Measurements from ENCODE around the gene SAFB.
A peak's percentile ranks its signal among the peaks of the same experiment; 100 is the strongest.

SAFB gene

GRCh38 chr19:5706876-5707573 lies 84.1 kb downstream of the SAFB start:
- TF ChIP-seq SPI1 (IDR thresholded peaks at IDR 0.05; ENCODE audit: low read depth, low read length) (no peak), POU2F2 (IDR thresholded peaks at IDR 0.05; ENCODE audit: low read depth, low read length) (no peak), PAX5 (IDR thresholded peaks at IDR 0.05; ENCODE audit: insufficient read depth, low read length, severe bottlenecking) (no peak), POLR2AphosphoS5 (IDR thresholded peaks at IDR 0.05; ENCODE audit: low read depth, low read length) (no peak), POLR2A (IDR thresholded peaks at IDR 0.05; ENCODE audit: low read depth, low read length) (no peak), TAF1 (IDR thresholded peaks at IDR 0.05; ENCODE audit: low read depth, low read length) (no peak)
- DNase-seq (ENCODE audit: insufficient read length, low spot score), result peak; percentile 22
- FAIRE-seq, result no peak

GRCh38 chr19:5707576-5708575 lies 85.0 kb downstream of the SAFB start:
- DNase-seq (ENCODE audit: insufficient read length, low spot score) (peak; percentile 30), FAIRE-seq (no peak)
- TF ChIP-seq POLR2AphosphoS5 (IDR thresholded peaks at IDR 0.05; ENCODE audit: low read depth, low read length) (no peak), SPI1 (IDR thresholded peaks at IDR 0.05; ENCODE audit: low read depth, low read length) (no peak), POU2F2 (IDR thresholded peaks at IDR 0.05; ENCODE audit: low read depth, low read length) (no peak), PAX5 (IDR thresholded peaks at IDR 0.05; ENCODE audit: insufficient read depth, low read length, severe bottlenecking) (no peak), POLR2A (IDR thresholded peaks at IDR 0.05; ENCODE audit: low read depth, low read length) (no peak; the same call in none of the 2 replicates), TAF1 (IDR thresholded peaks at IDR 0.05; ENCODE audit: low read depth, low read length) (no peak)

- FAIRE-seq, result no peak
- no peak for DNase-seq (ENCODE audit: insufficient read length, low spot score)
- TF ChIP-seq SPI1 (IDR thresholded peaks at IDR 0.05; ENCODE audit: low read depth, low read length) (no peak), TAF1 (IDR thresholded peaks at IDR 0.05; ENCODE audit: low read depth, low read length) (no peak), POLR2A (IDR thresholded peaks at IDR 0.05; ENCODE audit: low read depth, low read length) (no peak; the same call in 1 of the 2 replicates), POU2F2 (IDR thresholded peaks at IDR 0.05; ENCODE audit: low read depth, low read length) (no peak), POLR2AphosphoS5 (IDR thresholded peaks at IDR 0.05; ENCODE audit: low read depth, low read length) (no peak; the same call in 1 of the 2 replicates), PAX5 (IDR thresholded peaks at IDR 0.05; ENCODE audit: insufficient read depth, low read length, severe bottlenecking) (no peak)
Measured at GRCh38 chr19:5711025-5711424, 88.1 kb downstream of the SAFB start.

- DNase-seq (ENCODE audit: insufficient read length, low spot score) (no peak), FAIRE-seq (no peak)
- TF ChIP-seq TAF1 (IDR thresholded peaks at IDR 0.05; ENCODE audit: low read depth, low read length) (no peak), PAX5 (IDR thresholded peaks at IDR 0.05; ENCODE audit: insufficient read depth, low read length, severe bottlenecking) (no peak), POU2F2 (IDR thresholded peaks at IDR 0.05; ENCODE audit: low read depth, low read length) (no peak), POLR2A (IDR thresholded peaks at IDR 0.05; ENCODE audit: low read depth, low read length) (no peak), POLR2AphosphoS5 (IDR thresholded peaks at IDR 0.05; ENCODE audit: low read depth, low read length) (no peak; the same call in 1 of the 2 replicates), SPI1 (IDR thresholded peaks at IDR 0.05; ENCODE audit: low read depth, low read length) (no peak)
Measured at GRCh38 chr19:5711713-5712161, 88.9 kb downstream of the SAFB start.

- TF ChIP-seq TAF1 (IDR thresholded peaks at IDR 0.05; ENCODE audit: low read depth, low read length), result no peak
- no peak for TF ChIP-seq SPI1 (IDR thresholded peaks at IDR 0.05; ENCODE audit: low read depth, low read length)
- no peak for TF ChIP-seq POLR2AphosphoS5 (IDR thresholded peaks at IDR 0.05; ENCODE audit: low read depth, low read length)
- no peak for TF ChIP-seq PAX5 (IDR thresholded peaks at IDR 0.05; ENCODE audit: insufficient read depth, low read length, severe bottlenecking)
- TF ChIP-seq POLR2A (IDR thresholded peaks at IDR 0.05; ENCODE audit: low read depth, low read length), result no peak
- TF ChIP-seq POU2F2 (IDR thresholded peaks at IDR 0.05; ENCODE audit: low read depth, low read length), result no peak
- FAIRE-seq, result no peak
Measured at GRCh38 chr19:5713228-5713627, 90.3 kb downstream of the SAFB start.

GRCh38 chr19:5714816-5715215 lies 91.9 kb downstream of the SAFB start:
- FAIRE-seq (no peak), DNase-seq (ENCODE audit: insufficient read length, low spot score) (no peak)
- no peak for TF ChIP-seq POU2F2 (IDR thresholded peaks at IDR 0.05; ENCODE audit: low read depth, low read length)
- no peak for TF ChIP-seq PAX5 (IDR thresholded peaks at IDR 0.05; ENCODE audit: insufficient read depth, low read length, severe bottlenecking)
- no peak for TF ChIP-seq POLR2AphosphoS5 (IDR thresholded peaks at IDR 0.05; ENCODE audit: low read depth, low read length)
- no peak for TF ChIP-seq SPI1 (IDR thresholded peaks at IDR 0.05; ENCODE audit: low read depth, low read length)

More at GRCh38 chr19:5713228-5713627, 90.3 kb downstream of the SAFB start:
- no peak for DNase-seq (ENCODE audit: insufficient read length, low spot score)

DNA sequence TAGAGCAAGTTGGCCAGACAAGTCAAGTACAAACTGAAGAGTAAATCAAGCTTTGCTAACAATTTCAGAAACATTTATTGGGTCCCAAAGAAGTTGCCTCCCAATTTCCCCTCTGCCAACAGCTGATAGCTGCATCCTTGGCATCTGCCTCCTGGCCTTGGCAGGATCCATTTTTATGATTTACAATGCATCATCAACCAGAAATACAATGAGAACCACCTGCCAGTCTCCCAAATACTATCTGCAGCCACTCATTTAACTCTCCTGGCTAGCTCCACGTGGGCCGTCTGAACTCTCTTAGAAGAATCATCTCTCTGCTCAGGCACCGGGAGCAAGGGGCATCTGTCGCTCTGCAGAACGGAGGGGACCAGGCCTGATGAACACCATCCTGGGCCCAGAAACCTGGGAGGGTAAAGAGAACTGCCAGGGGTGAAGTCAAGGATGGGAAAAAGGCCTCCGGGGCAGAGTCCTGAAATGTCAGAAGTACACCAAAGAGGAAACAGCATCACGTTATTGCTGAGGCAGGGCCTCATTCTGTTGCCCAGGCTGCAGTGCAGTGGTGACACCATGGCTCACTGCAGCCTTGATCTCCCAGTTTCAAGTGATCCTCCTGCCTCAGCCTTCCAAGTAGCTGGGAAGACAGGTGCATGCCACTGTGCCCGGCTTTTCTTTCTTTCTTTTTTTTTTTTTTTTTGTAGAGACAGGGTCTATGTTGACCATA lies 94.5 kb downstream of the SAFB start:
- TF ChIP-seq SPI1 (IDR thresholded peaks at IDR 0.05; ENCODE audit: low read depth, low read length) (no peak), POLR2AphosphoS5 (IDR thresholded peaks at IDR 0.05; ENCODE audit: low read depth, low read length) (no peak)
- DNase-seq (ENCODE audit: insufficient read length, low spot score) (no peak), FAIRE-seq (no peak)

Measured in GM12891 (cell line).